Activated CD8-positive, alpha-beta memory T cell treated with anti-CD3 and anti-CD28 coated beads, Interleukin-2, amount 50 U/mL, for 48 hours (primary cell): ENCODE results near the gene NEK4.
"Not testable (repeated sequence)": the region's sequence is repeated elsewhere in the genome, so short reads cannot be mapped to it uniquely, and the experiment has no call there.

Source experiments
- DNase-seq: peaks from one replicate; pipeline ENCODE4 v3.0.0-alpha.2; 2020

Gene NEK4

DNA sequence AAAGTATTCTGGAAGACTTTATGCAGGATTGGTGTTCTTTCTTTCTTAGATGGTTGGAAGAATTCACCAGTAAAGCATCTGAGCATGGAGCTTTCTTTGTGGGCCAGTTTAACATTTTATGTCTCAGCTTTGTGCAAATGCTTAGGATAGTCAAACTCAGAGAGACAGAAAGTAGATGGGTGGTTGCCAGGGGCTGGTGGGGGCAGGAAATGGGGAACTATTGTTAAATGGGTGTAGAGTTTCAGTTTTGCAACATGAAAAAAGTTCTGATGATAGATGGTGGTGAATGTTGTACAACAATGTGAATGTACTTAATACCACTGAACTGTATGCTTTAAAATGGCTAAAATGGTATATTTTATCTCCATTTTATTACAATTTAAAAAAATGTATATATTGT, 40.1 kb downstream of the NEK4 start:
- DNase-seq, result no peak

- DNase-seq, result not testable (repeated sequence)
Measured at GRCh38 chr3:52728753-52729152, 42.0 kb downstream of the NEK4 start.

DNA sequence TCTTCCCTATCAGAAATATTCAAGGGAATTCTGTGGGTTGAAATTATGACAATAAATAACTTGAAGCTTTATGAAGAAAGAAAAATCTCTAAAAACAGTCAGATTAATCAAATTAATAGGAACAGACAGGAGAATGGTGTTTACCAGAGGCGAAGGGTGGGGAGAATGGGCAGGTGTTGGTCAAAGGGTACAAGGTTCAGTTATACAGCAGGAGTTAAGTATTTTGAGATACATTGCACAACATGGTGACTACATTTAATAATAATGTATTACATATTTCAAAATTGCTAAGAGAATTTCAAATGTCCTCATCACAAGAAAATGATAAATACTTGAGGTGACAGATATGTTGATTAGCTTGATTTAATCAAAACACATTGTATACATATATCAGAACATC, 46.2 kb downstream of the NEK4 start:
- DNase-seq, result no peak

GRCh38 chr3:52723935-52724334, 46.8 kb downstream of the NEK4 start:
- DNase-seq, result no peak

DNA sequence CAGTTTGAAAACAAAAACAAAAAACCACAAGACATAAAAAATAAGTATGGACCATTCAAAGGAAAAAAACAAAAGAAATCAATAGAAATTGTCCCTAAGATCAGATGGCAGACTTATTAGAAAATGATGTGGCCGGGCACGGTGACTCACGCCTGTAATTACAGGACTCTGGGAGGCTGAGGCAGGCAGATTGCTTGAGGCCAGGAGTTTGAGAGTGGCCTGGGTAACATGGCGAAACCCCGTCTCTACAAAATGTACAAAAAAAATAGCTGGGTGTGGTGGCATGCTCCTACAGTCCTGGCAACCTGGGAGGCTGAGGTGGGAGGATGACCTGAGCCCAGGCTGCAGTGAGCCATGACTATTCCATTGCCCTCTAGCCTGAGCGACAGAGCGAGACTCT, 48.2 kb downstream of the NEK4 start:
- DNase-seq, result no peak

GRCh38 chr3:52721730-52722008, 49.1 kb downstream of the NEK4 start:
- no peak for DNase-seq

DNA sequence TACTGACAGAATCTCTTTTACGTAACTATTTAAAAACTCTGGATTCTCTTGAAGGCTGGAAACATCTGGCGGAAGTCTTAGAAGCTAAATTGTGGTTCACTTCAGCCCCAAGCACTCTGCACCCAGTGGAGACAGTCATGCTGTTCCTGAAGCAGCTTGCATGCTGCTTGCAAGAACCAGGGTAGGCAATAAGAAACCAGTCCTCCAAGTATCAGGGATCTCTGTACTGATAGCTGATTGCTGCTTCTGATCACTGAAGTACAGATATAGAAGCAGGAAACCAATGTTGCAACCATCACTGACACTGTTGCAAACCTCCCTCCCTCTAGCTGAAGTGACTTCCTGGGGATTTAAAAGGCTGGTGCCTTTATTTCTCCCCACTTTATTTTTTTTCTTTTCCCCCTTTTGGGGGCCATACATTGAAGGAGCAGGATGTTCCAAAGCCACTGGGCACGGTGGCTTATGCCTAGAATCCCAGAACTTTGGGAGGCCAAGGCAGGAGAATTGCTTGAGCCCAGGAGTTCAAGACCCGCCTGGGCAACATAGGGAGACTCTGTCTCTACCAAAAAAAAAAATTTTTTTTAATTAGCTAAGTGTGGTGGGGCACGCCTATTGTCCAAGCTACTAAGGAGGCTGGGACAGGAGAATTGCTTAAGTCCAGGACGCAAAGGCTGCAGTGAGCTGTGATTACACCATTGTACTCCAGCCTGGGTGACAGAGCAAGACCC, 49.6 kb downstream of the NEK4 start:
- DNase-seq, result no peak

DNA sequence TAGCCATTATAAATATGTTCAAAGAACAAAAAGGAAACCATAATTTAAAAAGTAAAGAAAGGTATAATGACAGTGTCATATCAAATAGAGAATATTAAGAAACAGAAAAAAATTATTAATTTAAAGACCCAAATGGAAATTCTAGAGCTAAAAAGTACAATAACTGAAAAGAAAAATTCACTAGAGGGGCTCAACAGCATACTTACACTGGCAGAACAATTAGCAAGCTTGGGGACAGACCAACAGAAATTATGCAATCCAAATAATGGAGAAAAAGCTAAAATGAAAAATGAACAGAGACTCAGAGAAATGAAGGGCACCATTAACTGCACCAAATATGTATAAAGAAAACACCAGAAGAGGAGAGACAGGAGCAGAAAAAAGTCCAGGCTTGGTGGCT, 51.1 kb downstream of the NEK4 start:
- DNase-seq, result no peak

DNA sequence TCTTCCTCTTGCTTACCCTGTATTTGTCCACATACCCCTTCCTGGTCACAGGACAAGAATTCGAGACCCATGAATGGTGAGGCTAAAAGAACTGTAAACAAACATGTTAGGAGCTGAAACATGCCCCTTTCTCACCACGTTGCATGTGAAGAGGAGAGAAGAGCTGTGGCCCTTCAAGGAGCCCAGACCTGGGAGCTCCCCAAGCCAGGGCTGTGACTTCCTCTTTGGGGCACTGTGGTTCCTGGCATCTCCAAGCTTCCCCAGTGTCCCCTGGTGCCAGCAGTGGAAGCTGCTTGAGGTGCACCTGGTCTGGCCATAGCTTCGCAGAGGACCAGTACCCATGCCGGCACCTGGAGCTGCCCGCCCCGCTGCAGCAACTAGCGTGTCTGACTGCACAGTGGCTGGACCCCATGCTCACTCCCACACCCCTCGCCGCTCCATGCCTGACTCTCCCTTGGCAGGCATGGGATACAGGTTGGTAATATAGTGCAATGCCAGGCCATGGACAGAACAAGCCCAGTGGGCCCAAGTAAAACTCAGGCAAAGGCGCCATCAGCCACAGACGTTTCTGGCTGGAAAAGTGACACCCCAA, 54.9 kb downstream of the NEK4 start:
- DNase-seq, result no peak

GRCh38 chr3:52714335-52715302, 56.1 kb downstream of the NEK4 start:
- no peak for DNase-seq

- no peak for DNase-seq
Measured at GRCh38 chr3:52712291-52713212, 58.2 kb downstream of the NEK4 start.

DNA sequence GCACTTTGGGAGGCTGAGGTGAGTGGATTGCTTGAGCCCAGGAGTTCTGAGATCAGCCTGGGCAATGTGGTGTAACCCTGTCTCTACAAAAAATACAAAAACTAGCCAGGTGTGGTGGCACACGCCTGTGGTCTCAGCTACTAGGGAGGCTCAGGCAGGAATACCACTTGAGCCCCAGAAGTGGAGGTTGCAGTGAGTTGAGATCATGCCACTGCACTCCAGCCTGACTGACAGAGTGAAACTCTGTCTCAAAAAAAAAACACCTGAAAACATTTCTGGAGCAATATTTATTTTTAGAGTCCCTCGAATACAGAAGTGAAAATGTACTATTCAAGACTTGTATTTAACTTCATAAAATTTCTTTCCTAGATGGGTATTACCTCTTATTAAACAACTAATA, 60.2 kb downstream of the NEK4 start:
- no peak for DNase-seq

GRCh38 chr3:52707585-52707984, 63.2 kb downstream of the NEK4 start:
- no peak for DNase-seq

DNA sequence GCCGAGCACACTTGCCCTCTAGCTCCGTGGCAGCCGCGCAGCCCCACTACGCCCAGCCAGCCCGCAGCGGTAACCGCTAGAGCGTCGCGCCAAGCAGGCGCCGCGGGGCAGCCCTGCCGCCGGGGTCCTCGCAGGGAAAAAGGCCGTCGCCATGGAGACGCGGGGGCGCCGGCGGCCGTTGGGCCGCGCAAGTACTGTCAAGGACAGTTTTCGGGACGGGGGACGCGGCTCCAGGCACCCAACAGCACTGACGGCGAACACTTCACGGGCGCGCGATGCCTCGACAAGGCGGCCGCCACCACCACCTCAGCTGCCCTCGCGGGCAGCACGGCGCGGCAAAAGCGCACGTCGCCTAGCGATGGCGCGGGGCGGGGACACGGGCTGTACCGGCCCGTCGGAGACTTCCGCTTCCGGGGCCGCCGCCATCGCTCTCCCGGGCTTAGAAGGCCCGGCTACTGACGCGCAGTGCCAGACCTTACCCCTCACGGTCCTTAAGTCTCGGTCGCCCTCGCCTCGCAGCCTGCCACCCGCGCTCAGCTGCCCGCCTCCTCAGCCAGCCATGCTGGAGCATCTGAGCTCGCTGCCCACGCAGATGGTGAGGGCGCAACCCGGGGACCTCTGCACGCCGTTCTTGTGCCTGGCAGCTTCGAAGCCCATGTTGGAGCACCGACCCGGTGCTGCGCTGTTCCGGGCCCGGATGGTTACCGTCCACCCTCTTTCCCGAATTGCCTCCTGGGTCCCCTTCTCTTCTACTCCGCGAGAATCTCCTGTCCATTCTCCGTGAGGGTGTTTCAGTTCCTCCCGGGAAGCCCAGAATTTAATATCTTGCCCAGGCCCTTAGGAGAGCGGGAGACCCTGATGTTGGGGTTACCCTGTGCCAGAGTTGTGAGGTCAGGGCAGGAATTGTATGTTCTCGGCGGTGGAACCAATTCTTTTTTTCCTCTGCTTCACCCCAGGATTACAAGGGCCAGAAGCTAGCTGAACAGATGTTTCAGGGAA, 64.8 kb downstream of the NEK4 start, which contains the start of the genes GLT8D1 and SPCS1:
Gene GLT8D1, minus strand, starts transcription at position 104 of the 999 bp plus-strand sequence. CDS start 5,331 bp downstream, outside the sequence.
Gene SPCS1, plus strand, starts transcription at position 419 of the 999 bp plus-strand sequence. Its CDS starts 141 bp downstream, at position 560.
- DNase-seq, result peak; percentile 93

- DNase-seq, result no peak
Measured at GRCh38 chr3:52705438-52705687, 65.4 kb downstream of the NEK4 start.

DNA sequence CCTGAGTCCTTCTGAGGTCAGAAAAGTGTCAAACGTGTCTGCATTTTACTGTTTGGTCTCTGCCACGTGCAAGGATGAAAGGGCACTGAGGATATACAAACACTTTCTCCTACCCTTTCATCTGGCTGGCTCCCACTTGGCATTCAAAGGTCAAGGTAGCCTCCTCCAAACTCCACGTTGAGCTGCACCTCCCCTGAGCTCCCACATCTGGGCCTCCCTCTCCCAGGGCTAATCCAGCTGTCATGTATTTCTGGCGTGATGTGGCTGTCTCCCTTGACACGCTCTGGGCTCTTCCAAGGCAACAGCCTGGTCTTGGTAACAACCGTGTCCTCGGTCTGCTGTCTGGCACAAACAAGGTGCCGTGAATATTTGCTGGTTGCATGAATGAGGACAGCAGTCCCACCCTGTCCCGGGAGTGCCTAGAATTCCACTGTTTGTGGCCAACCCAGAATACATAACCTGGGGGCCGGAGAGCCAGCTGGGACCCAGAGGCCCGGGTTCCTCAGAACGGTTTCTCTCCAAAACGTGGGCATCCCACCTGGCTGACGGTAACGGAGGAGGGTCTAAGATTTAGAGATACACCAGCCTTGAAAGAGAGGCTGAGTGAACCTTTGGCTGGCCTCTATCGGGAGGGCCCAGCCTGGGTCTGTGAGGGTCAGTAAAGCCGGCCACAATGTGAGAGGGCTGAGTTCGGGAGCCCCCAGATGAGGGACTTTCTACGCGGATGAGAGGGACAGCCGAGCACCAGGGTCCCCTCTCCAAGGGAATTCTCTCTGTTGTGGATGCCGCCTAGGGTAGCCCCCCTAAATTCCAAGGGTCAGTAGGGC, 65.9 kb downstream of the NEK4 start:
- DNase-seq, result peak; percentile 58

GRCh38 chr3:52703341-52703740, 67.4 kb downstream of the NEK4 start:
- DNase-seq, result no peak

DNA sequence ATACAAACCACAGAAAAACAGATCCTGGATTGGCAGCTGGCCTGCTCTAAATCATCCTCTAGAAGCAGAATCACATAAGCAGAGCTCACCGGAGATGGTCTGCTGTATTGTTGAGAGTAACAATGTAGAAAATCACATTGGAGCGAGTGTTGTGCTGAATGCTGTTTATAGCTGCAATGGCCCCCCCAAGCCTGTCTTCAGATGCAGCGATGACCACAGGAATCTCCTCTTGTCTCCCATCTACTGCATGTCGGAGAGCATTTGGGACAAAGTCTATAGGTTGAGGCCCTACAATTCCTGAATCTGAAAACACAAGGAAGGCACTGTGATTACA, 73.1 kb downstream of the NEK4 start:
- no peak for DNase-seq

GRCh38 chr3:52696830-52697631, 73.7 kb downstream of the NEK4 start:
- DNase-seq, result no peak
